Ascending aorta (tissue), 2 donors: ENCODE results near the gene DCDC2. TPM values are rescaled to one million over a fixed set of nuclear protein-coding genes. Genes with fewer than 3 reads are reported as not detected.
"Not testable (repeated sequence)": the region's sequence is repeated elsewhere in the genome, so short reads cannot be mapped to it uniquely, and the experiment has no call there.

Experiments used
- DNase-seq, 2 donors: peaks; one replicate each; pipeline ENCODE4 v3.0.0-alpha.2; 2019; ENCODE audit warnings: low spot score in 2 of 2
- H3K27ac ChIP-seq, 2 donors: fragments of 200-600 bp; sonication (generic); one replicate each; pipeline ENCODE4 v1.5.1; 2016 to 2017; ENCODE audit warnings: mild to moderate bottlenecking in 1 of 2
- H3K27me3 ChIP-seq: fragments of 200-600 bp; sonication (generic); one replicate; pipeline ENCODE4 v1.5.1; 2017
- H3K36me3 ChIP-seq, 2 donors: fragments of 200-600 bp; sonication (generic); one replicate each; pipeline ENCODE4 v1.5.1; 2016
- H3K4me1 ChIP-seq, 2 donors: fragments of 200-600 bp; sonication (generic); one replicate each; pipeline ENCODE4 v1.5.1; 2016 to 2017; ENCODE audit warnings: mild to moderate bottlenecking in 1 of 2
- H3K4me3 ChIP-seq, 2 donors: fragments of 200-600 bp; sonication (generic); one replicate each; pipeline ENCODE4 v1.5.1; 2016 to 2017; ENCODE audit warnings: mild to moderate bottlenecking in 1 of 2
- H3K9me3 ChIP-seq, 2 donors: fragments of 200-600 bp; sonication (generic); one replicate each; pipeline ENCODE4 v1.5.1; 2016
- CTCF ChIP-seq, 3 experiments: fragments of 200-600 bp in 2 of 3; fragments of 450-650 bp in 1 of 3; sonication (generic) in 2 of 3; IDR thresholded peaks; one replicate each; pipeline ENCODE4 v1.5.1; 2016 to 2019; ENCODE audit warnings: antibody characterized with exemption in 3 of 3, mild to moderate bottlenecking in 1 of 3, moderate library complexity in 1 of 3
- intact Hi-C: fragments of 100-400 bp; cut with DNase I; formaldehyde crosslinking; loops from one replicate; pipeline ENCODE4 v1.15.1; 2023
- total RNA-seq: library from RNA; depleted of rRNA; stranded (reverse); fragments of >200 nt; gene quantifications from one replicate; pipeline ENCODE4 v1.1.0, GENCODE V29; 2016

Gene DCDC2
- total RNA-seq, 1 donor from 2014 or later = not detected

DNA sequence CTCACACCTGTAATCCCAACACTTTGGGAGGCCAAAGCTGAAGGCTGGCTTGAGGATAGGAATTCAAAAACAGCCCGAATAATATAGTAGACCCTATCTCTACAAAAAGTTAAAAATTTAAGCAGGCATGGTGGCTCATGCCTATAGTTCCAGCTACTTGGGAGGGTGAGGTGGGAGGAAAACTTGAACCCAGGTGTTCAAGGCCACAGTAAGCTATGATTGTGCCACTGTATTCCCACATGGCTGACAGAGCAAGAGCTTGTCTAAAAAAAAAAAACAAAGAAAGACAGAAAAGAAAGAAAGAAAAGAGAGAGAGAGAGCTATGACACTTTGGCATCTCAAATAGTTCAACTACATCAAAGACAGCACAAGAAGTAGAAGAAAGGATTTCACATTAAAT lies 33.2 kb downstream of the DCDC2 start:
- H3K27ac ChIP-seq = no peak overlapping the region
- intact Hi-C loops = no loop called here
- no peaks in the 10 kb centered on the region for H3K9me3 ChIP-seq
- DNase-seq = no peak
- no peak overlapping the region for H3K4me3 ChIP-seq
- H3K27me3 ChIP-seq = no peaks in the 10 kb centered on the region
- TF ChIP-seq CTCF (IDR thresholded peaks at IDR 0.05) = no peak
- H3K4me1 ChIP-seq = no peaks in the 10 kb centered on the region
- H3K36me3 ChIP-seq = no peaks in the 10 kb centered on the region

DNA sequence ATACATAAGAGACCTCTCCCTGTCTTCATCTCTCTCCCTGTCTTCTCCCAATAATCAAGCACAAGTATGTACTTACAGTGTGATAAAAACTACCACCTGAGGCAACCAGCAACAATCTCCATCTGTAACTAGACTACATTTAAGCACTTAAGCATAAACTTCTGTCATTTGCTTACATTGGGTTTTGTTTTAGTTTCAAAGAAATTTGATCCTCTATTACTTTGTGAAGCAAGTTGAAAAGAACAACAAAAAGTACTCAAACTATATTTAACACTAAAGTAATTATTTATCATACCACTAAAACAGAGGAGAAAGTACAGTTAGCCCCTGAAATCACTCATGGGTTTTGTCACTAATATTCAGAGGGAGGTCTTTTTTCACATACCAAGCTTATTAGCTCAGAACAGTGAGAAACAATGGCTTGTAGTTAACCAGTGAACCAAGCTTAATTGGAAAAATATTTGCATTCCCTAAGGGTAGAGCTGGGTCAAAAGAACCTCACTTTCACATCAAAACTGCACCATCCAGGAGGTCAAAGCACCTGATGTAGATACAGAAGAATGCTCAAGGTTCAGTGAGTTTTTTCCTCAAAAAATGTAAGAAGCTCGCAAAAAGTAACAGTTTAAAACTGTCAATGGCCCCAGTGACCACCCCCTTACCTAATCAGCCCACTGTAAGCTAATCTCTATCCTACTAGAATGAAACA lies 34.1 kb downstream of the DCDC2 start:
- no peak for DNase-seq
- no peak for TF ChIP-seq CTCF (IDR thresholded peaks at IDR 0.05)
- Histone ChIP-seq H3K4me1 (no peaks in the 10 kb centered on the region), H3K36me3 (no peaks in the 10 kb centered on the region), H3K4me3 (no peak overlapping the region), H3K9me3 (no peaks in the 10 kb centered on the region), H3K27ac (no peak overlapping the region), H3K27me3 (no peaks in the 10 kb centered on the region)
- intact Hi-C loops = no loop called here

- Histone ChIP-seq H3K4me1 (no peaks in the 10 kb centered on the region), H3K27me3 (no peaks in the 10 kb centered on the region), H3K27ac (no peak overlapping the region), H3K9me3 (no peaks in the 10 kb centered on the region), H3K4me3 (no peak overlapping the region), H3K36me3 (no peaks in the 10 kb centered on the region)
- intact Hi-C loops = no loop called here
- no peak for DNase-seq
- TF ChIP-seq CTCF (IDR thresholded peaks at IDR 0.05) = no peak
These were observed 34.9 kb downstream of the DCDC2 start for GRCh38 chr6:24322924-24323323.

- H3K9me3 ChIP-seq, DNase-seq, H3K27ac ChIP-seq, intact Hi-C loops, H3K4me3 ChIP-seq, H3K36me3 ChIP-seq, H3K27me3 ChIP-seq, H3K4me1 ChIP-seq: not testable (repeated sequence)
These were observed 35.4 kb downstream of the DCDC2 start for GRCh38 chr6:24322446-24322845.

GRCh38 chr6:24321538-24322162 lies 36.2 kb downstream of the DCDC2 start:
- Histone ChIP-seq H3K27me3 (no peaks in the 10 kb centered on the region), H3K36me3 (no peaks in the 10 kb centered on the region), H3K4me3 (no peak overlapping the region), H3K9me3 (no peaks in the 10 kb centered on the region), H3K4me1 (no peaks in the 10 kb centered on the region), H3K27ac (no peak overlapping the region)
- intact Hi-C loops = no loop called here
- no peak for DNase-seq
- no peak for TF ChIP-seq CTCF (IDR thresholded peaks at IDR 0.05)

GRCh38 chr6:24313251-24314141 lies 44.4 kb downstream of the DCDC2 start:
- no peak overlapping the region for H3K27ac ChIP-seq
- no peaks in the 10 kb centered on the region for H3K9me3 ChIP-seq
- no peaks in the 10 kb centered on the region for H3K27me3 ChIP-seq
- intact Hi-C loops = no loop called here
- H3K36me3 ChIP-seq = no peaks in the 10 kb centered on the region
- no peak overlapping the region for H3K4me3 ChIP-seq
- no peaks in the 10 kb centered on the region for H3K4me1 ChIP-seq
- no peak for TF ChIP-seq CTCF (IDR thresholded peaks at IDR 0.05)
- no peak for DNase-seq

DNA sequence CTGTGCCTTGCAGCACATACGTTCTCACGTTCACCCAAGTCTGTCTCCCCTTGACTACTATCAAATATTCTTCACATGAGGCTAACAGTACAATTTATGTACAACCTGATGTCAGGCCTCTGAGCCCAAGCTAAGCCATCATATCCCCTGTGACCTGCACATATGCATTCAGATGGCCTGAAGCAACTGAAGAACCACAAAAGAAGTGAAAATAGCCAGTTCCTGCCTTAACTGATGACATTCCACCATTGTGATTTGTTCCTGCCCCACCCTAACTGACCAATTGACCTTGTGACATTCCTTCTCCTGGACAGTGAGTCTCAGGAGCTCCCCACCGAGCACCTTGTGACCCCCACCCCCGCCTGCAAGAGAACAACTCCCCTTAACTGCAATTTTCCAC lies 46.1 kb downstream of the DCDC2 start:
- H3K4me3 ChIP-seq, intact Hi-C loops, H3K27ac ChIP-seq, H3K27me3 ChIP-seq, H3K4me1 ChIP-seq, H3K36me3 ChIP-seq, DNase-seq, H3K9me3 ChIP-seq: not testable (repeated sequence)
